GM18508 (cell line): ENCODE data around the gene CHP1.
"Not testable (repeated sequence)": the region's sequence is repeated elsewhere in the genome, so short reads cannot be mapped to it uniquely, and the experiment has no call there.

Source experiments
- ATAC-seq: cut with Tn5 transposase; IDR thresholded peaks from one replicate; pipeline ENCODE4 v1.9.1; 2021; ENCODE audit warnings: moderate number of reproducible peaks; ENCODE audit not compliant: insufficient read depth, unreplicated experiment

CHP1 gene

GRCh38 chr15:41254560-41254959 lies 23.5 kb downstream of the CHP1 start:
- no peak for ATAC-seq

DNA sequence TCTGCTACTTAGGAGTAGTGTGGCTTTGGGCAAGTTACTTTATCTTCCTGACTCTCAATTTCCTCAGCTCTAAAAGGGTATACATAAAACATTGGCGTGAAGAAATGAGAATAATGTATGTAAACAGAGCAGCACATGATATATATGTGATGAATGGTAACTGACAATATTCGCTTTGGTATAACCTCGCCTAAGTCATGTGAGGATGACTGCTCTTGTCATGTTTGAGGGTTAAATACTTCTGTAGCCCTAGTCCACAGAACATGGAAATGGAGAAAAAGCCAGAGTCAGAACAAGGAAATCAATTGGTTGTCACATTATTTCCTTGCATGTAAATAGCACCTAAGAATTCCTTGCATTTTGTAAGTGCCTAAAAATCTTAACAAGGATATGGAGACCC lies 25.0 kb downstream of the CHP1 start:
- no peak for ATAC-seq

DNA sequence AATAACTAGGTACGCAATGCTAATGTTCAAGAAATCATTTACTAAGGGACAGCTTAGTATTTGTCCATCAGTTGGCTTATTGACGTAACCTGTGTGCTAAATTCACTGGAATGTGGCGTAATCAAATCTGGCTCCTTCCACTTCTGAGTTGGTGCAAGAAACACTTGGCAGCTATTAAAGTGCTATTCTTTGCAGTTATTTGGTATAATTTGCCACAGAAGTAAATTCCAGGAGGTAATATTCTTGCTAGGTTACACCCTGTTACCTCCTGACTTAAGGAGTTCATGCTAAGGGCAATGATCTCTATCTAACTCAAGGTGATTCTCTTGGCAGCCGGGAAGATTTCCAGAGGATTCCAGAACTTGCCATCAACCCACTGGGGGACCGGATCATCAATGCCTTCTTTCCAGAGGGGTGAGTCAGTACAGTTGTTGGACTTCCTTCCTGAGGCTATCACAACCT lies 25.5 kb downstream of the CHP1 start:
- ATAC-seq, result no peak

GRCh38 chr15:41258750-41259471 lies 27.8 kb downstream of the CHP1 start:
- ATAC-seq, result no peak

DNA sequence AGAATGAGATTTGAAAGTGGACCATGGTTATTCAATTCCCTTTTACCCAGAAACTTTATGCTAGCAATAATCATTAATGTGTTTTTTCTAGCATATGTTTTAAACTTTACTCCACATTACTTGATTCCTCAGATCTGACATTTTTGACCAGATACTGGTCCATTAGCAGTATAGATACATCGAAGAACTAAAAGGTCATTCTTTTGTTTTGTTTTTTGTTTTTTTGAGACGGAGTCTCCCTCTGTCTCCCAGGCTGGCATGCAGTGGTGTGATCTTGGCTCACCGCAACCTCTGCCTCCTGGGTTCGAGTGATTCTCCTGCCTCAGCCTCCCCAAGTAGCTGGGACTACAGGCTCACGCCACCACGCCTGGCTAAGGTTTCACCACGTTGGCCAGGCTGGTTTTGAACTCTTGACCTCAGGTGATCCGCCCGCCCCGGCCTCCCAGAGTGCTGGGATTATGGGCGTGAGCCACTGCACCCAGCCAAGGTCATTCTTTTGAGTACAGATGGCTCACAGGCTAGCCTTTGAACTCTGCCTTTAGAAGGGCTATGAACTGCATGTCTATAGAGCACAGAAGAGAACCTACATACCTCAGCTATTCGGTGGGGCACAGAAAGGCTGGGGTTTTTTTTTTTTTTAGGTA lies 28.6 kb downstream of the CHP1 start:
- ATAC-seq, result no peak

DNA sequence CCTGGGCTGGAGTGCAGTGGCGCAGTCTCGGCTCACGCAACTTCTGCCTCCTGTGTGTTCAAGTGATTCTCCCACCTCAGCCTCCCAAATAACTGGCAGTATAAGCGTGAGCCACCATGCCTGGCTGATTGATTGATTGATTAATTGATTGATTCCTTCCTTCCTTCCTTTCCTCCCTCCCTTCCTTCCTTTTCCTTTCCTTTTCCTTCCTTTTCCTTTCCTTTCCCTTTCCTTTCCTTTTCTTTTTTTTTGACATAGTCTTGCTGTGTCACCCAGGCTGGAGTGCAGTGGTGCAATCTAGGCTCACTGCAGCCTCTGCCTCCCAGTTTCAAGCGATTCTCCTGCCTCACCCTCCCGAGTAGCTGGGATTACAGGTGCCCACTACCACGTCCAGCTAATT lies 29.9 kb downstream of the CHP1 start:
- not testable (repeated sequence) for ATAC-seq

DNA sequence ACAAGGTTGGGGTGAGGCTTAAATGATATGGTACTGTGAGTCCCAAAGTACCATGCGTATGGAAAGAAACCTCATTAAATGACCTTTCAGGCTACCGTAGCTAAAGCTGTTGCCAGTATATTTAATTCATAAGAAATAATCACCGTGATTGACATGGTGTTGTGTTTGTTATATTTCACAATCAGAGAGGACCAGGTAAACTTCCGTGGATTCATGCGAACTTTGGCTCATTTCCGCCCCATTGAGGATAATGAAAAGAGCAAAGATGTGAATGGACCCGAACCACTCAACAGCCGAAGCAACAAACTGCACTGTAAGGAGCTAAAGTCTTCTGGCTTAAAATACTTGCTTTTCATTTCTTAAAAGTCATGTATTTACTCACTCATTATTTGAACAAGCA lies 31.5 kb downstream of the CHP1 start:
- ATAC-seq, result no peak

DNA sequence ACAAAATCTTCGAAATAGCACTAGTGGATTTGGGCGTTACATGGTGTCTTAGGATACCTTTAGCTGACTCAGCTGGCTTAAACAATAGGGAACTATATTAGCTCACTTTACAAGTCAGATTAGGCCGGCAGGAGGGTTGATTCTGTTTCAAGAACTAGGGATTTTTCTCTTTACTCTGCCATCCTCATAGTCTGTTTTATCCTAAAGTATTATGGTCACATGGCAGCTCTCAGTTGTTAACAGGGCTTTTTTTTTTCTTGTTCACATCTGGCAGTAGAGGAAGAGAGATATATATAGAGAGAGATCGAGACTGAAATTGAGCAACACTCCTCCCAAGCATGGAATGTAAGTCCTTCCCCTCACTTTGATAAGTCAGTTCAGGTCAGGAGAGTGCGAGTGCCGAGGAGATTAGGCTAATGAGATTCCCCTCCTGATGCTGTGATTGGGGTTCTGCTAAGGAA lies 32.9 kb downstream of the CHP1 start:
- no peak for ATAC-seq

DNA sequence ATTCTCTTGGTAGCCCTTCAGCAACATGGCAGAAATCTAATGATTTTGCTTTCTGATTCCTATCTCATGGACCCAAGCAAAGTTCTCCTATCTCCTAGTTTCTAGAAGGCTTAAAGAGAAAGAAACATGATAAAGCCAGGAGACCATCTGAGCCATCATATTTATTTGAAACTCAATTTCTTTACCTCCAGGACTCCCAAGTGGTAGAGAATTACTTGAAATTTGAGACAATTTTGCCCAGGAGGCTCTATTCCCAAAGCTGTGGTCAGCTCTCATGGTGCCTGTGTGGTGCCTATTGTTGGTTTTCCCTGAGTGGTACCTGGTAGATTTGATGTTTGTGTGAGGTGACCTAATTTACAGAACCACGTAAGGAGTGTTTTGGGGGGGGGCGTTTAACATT lies 38.8 kb downstream of the CHP1 start:
- ATAC-seq, result no peak

DNA sequence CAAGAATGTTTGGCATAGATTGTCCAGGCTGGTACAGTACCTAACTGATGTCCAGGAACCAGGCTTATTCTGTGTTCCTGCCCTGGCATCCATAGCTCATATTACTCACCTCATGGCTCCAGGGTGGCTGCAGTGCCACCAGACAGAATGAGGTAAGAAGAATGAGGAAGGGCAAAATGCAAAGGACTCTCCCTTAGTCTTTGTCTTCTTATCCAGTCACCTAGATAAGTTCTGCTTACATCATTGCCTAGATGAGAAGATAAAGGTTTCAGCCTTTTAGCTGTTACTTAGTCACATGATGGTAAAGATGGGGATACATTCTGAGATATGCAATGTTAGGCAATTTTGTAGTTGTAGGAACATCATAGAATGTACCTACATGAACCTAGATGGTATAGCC lies 45.8 kb downstream of the CHP1 start:
- ATAC-seq, result no peak

DNA sequence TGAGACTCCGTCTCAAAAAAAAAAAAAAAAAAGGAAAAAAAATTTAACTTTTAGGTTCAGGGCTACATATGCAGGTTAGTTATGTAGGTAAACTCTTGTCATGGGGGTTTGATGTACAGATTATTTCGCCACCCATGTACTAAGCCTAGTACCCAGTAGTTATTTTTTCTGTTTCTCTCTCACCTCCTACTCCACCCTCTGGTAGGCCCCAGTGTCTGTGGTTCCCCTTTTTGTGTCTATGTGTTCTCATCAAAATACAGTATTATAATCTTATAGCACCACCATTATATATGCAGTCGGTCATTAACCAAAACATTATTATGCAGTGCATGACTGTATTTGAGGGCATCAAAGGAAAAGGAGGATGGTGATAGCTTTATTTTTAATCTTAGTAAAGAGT lies 47.3 kb downstream of the CHP1 start:
- ATAC-seq, result no peak

GRCh38 chr15:41279535-41280283 lies 48.6 kb downstream of the CHP1 start:
- no peak for ATAC-seq

DNA sequence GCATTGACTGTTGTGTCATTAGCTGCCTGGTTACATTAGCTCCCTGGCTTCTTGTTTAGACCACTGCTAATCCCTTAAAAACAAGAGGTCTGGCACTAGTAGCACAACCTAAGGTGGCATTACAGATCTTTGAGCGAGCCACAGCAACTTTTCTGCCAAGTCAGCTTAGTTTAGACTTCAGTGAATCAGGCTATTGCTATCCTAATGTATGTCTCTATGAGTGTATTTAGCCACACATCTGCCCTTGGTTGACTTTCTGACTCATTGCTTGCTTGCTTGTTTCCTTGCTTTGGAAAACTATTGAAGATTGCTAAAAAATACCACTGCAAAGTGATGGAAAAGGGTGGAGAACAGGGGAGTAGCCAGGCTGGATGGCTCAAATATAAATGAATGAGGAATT lies 50.2 kb downstream of the CHP1 start:
- ATAC-seq, result no peak

- not testable (repeated sequence) for ATAC-seq
These were observed 51.4 kb downstream of the CHP1 start for GRCh38 chr15:41282436-41282835.

DNA sequence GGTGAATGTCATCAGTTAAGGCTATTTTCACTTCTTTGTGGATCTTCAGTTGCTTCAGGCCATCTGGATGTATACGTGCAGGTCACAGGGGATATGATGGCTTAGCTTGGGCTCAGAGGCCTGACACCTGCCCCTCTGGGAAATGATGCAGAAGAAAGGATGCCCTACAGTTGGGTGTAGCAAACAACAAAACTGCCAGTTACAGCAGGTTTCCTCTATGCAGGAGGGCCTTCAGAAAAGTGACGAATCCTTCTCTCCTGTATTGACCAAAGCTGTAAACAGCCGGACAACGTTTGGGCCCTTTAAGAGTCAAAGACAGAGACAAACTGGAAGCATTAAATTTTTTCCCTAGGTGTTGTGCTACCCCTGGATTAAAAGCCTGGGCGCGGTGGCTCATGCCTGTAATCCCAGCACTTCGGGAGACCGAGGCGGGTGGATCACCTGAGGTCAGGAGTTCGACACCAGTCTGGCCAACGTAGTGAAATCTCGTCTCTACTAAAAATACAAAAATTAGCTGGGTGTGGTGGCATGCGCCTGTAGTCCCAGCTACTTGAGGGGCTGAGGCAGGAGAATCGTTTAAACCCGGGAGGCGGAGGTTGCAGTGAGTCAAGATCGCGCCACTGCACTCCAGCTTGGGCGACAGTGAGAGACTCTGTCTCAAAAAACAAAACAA lies 52.0 kb downstream of the CHP1 start:
- ATAC-seq, result not testable (repeated sequence)

- peak; percentile 79 for ATAC-seq
These were observed 52.8 kb downstream of the CHP1 start for GRCh38 chr15:41283653-41284426.

DNA sequence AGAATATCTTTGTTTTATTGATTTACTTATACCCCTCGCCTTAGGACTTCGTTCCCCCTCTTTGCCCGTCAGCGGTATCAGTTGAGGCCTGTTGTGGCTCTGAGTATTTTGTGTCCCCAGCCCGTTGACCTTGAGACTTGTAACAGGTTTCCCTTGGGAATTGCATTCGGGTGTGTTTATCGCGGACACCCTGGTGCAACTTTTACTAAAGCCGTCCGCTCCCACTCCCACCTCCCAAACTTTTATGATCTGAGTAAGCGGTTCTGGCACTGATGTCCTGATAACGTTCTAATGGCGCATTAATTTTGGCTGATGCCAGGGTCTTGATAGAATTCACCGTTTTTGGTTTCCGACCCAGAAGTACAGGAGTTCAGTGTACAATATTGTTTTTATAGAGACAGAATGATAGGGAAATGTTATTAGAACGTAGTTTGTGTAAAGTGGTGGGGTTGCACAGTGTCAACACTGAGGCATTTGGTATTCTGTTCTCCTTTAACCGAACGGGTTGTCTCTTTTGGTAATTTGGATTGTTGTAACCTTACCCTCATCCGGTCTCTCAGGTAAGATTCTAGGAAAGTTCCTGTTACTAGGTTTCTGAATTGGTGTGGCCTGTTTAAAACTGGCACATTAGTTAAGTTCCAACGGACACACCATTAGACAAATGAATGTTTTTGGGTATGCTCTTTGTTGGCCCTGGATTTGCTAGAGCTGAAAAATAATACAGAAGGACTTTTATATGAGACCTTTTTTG lies 53.5 kb downstream of the CHP1 start:
- ATAC-seq, result no peak

DNA sequence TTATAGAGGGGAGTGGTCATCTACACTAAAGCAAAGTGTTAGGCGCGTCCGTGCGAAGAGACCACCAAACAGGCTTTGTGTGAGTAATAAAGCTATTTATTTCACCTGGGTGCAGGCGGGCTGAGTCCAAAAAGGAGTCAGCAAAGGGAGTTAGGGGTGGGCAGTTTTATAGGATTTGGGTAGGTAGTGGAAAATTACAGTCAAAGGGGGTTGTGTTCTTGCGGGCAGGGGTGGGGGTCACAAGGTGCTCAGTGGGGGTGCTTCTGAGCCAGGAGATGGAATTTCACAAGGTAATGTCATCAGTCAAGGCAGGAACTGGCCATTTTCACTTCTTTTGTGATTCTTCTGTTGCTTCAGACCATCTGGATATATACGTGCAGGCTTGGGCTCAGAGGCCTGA lies 54.2 kb downstream of the CHP1 start:
- ATAC-seq, result no peak

DNA sequence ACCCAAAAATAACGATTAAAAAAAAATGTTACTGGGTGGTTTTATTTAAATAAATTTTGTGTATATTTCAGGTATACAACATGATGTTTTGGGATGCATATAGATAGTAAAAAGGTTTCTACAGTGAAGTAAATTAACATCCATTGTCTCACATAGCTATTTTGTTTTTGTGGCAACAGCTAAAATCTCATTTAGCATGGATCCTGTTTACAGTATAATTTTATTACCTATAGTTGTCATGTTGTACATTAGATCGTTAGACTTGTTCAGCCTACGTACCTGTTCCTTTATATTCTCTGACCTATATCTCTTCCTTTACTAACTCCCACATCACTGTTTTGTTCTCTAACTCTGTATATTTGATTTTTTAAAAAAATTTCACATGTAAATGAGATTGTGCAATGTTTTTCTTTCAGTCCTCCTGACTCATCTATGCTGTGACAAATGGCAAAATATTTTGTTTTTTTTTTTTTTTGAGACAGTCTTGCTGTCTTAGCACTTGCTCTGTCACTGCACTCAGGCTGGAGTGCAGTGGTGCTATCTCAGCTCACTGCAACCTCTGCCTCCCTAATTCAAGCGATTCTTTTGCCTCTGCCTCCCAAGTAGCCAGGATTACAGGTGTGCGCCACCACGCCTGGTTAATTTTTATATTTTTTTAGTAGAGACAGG lies 55.7 kb downstream of the CHP1 start:
- ATAC-seq, result no peak
